ENCODE data around the gene HCFC1R1. TPM values are rescaled to one million over a fixed set of nuclear protein-coding genes. Genes with fewer than 3 reads are reported as not detected.

Gene HCFC1R1
- total and polyA plus RNA-seq, 4 donors = 10.9 to 138 (median 45.7) TPM

- H3K9me3 ChIP-seq (ENCODE audit: control insufficient read depth in 4 of 4, insufficient read depth in 3 of 4, low read length in 3 of 4) = no peaks in the 10 kb centered on the region
- 89% methylated on average over 4 of the region's 4 CpGs for WGBS, 2 donors
- no peaks in the 10 kb centered on the region for H3K36me3 ChIP-seq (ENCODE audit: control insufficient read depth in 4 of 4, insufficient read depth in 4 of 4, low read length in 4 of 4)
- no peak for DNase-seq
- H3K27ac ChIP-seq (ENCODE audit: low read depth in 1 of 2, low read length in 1 of 2) = no peak overlapping the region
- H3K9ac ChIP-seq (ENCODE audit: insufficient read depth in 1 of 2, low read length in 2 of 2) = no peak overlapping the region
- H3K27me3 ChIP-seq (ENCODE audit: control insufficient read depth in 3 of 3, insufficient read depth in 3 of 3, low read length in 2 of 3) = peaks cover 0 to 5% (median 0%) of the 10 kb centered on the region in 3 donors
- TF ChIP-seq CTCF (IDR thresholded peaks at IDR 0.05; ENCODE audit: control extremely low read depth, extremely low read depth) = no peak
- ATAC-seq (ENCODE audit: insufficient read depth, low FRiP score) = no peak
- H3K4me3 ChIP-seq = no peak overlapping the region
- no peaks in the 10 kb centered on the region for H3K4me1 ChIP-seq (ENCODE audit: control insufficient read depth in 5 of 5, insufficient read depth in 5 of 5, low read length in 5 of 5)
These were observed 23.2 kb downstream of the HCFC1R1 start for GRCh38 chr16:3000540-3000939.

- Histone ChIP-seq H3K9ac (ENCODE audit: insufficient read depth in 1 of 2, low read length in 2 of 2) (no peak overlapping the region), H3K4me3 (no peak overlapping the region), H3K9me3 (ENCODE audit: control insufficient read depth in 4 of 4, insufficient read depth in 3 of 4, low read length in 3 of 4) (no peaks in the 10 kb centered on the region), H3K27me3 (ENCODE audit: control insufficient read depth in 3 of 3, insufficient read depth in 3 of 3, low read length in 2 of 3) (peaks cover 0 to 4% (median 0%) of the 10 kb centered on the region in 3 donors), H3K36me3 (ENCODE audit: control insufficient read depth in 4 of 4, insufficient read depth in 4 of 4, low read length in 4 of 4) (no peaks in the 10 kb centered on the region), H3K4me1 (ENCODE audit: control insufficient read depth in 5 of 5, insufficient read depth in 5 of 5, low read length in 5 of 5) (no peaks in the 10 kb centered on the region), H3K27ac (ENCODE audit: low read depth in 1 of 2, low read length in 1 of 2) (no peak overlapping the region)
- ATAC-seq (ENCODE audit: insufficient read depth, low FRiP score) = no peak
- DNase-seq = no peak
- no peak for TF ChIP-seq CTCF (IDR thresholded peaks at IDR 0.05; ENCODE audit: control extremely low read depth, extremely low read depth)
- 79 to 81% methylated on average over 6 of the region's 6 CpGs for WGBS, 2 donors
These were observed 23.8 kb downstream of the HCFC1R1 start for GRCh38 chr16:2999929-3000328.

GRCh38 chr16:2996298-2996697 is 27.4 kb downstream of the HCFC1R1 start:
- DNase-seq (no peak), ATAC-seq (ENCODE audit: insufficient read depth, low FRiP score) (no peak)
- Histone ChIP-seq H3K4me3 (no peak overlapping the region), H3K27me3 (ENCODE audit: control insufficient read depth in 3 of 3, insufficient read depth in 3 of 3, low read length in 2 of 3) (no peaks in the 10 kb centered on the region), H3K4me1 (ENCODE audit: control insufficient read depth in 5 of 5, insufficient read depth in 5 of 5, low read length in 5 of 5) (no peaks in the 10 kb centered on the region), H3K9me3 (ENCODE audit: control insufficient read depth in 4 of 4, insufficient read depth in 3 of 4, low read length in 3 of 4) (no peaks in the 10 kb centered on the region), H3K36me3 (ENCODE audit: control insufficient read depth in 4 of 4, insufficient read depth in 4 of 4, low read length in 4 of 4) (no peaks in the 10 kb centered on the region), H3K9ac (ENCODE audit: insufficient read depth in 1 of 2, low read length in 2 of 2) (no peak overlapping the region), H3K27ac (ENCODE audit: low read depth in 1 of 2, low read length in 1 of 2) (no peak overlapping the region)
- no peak for TF ChIP-seq CTCF (IDR thresholded peaks at IDR 0.05; ENCODE audit: control extremely low read depth, extremely low read depth)
- WGBS, 2 donors = 81 to 89% methylated on average over 13 of the region's 13 CpGs

- Histone ChIP-seq H3K4me3 (no peak overlapping the region), H3K4me1 (ENCODE audit: control insufficient read depth in 5 of 5, insufficient read depth in 5 of 5, low read length in 5 of 5) (peaks cover 0 to 17% (median 2%) of the 10 kb centered on the region in 5 donors), H3K27me3 (ENCODE audit: control insufficient read depth in 3 of 3, insufficient read depth in 3 of 3, low read length in 2 of 3) (no peaks in the 10 kb centered on the region), H3K36me3 (ENCODE audit: control insufficient read depth in 4 of 4, insufficient read depth in 4 of 4, low read length in 4 of 4) (no peaks in the 10 kb centered on the region), H3K9me3 (ENCODE audit: control insufficient read depth in 4 of 4, insufficient read depth in 3 of 4, low read length in 3 of 4) (no peaks in the 10 kb centered on the region), H3K9ac (ENCODE audit: insufficient read depth in 1 of 2, low read length in 2 of 2) (no peak overlapping the region), H3K27ac (ENCODE audit: low read depth in 1 of 2, low read length in 1 of 2) (no peak overlapping the region)
- ATAC-seq (ENCODE audit: insufficient read depth, low FRiP score) = no peak
- no peak for TF ChIP-seq CTCF (IDR thresholded peaks at IDR 0.05; ENCODE audit: control extremely low read depth, extremely low read depth)
- WGBS, 2 donors = 84 to 95% methylated on average over 14 of the region's 14 CpGs
- no peak for DNase-seq
These were observed 31.2 kb downstream of the HCFC1R1 start for GRCh38 chr16:2992383-2993081.
